KOPT-K1 (cell line): Measurements from ENCODE around the gene NUP160.
"Not testable (repeated sequence)": the region's sequence is repeated elsewhere in the genome, so short reads cannot be mapped to it uniquely, and the experiment has no call there.

ENCODE experiments used
- H3K27ac ChIP-seq: fragments of 200-600 bp; sonication (generic); 2 replicates; pipeline ENCODE4 v1.5.1; 2016; ENCODE audit warnings: antibody characterized with exemption, mild to moderate bottlenecking, low read depth, low read length; ENCODE audit not compliant: poor library complexity, severe bottlenecking
- H3K36me3 ChIP-seq: fragments of 200-600 bp; sonication (generic); 2 replicates; pipeline ENCODE4 v1.5.1; 2017; ENCODE audit warnings: antibody characterized with exemption, mild to moderate bottlenecking, low read length, moderate library complexity; ENCODE audit not compliant: insufficient read depth
- H3K9me3 ChIP-seq: fragments of 200-600 bp; sonication (generic); 2 replicates; pipeline ENCODE4 v1.5.1; 2017; ENCODE audit warnings: antibody characterized with exemption, low read length, mild to moderate bottlenecking; ENCODE audit not compliant: insufficient read depth, poor library complexity, severe bottlenecking

The NUP160 gene

DNA sequence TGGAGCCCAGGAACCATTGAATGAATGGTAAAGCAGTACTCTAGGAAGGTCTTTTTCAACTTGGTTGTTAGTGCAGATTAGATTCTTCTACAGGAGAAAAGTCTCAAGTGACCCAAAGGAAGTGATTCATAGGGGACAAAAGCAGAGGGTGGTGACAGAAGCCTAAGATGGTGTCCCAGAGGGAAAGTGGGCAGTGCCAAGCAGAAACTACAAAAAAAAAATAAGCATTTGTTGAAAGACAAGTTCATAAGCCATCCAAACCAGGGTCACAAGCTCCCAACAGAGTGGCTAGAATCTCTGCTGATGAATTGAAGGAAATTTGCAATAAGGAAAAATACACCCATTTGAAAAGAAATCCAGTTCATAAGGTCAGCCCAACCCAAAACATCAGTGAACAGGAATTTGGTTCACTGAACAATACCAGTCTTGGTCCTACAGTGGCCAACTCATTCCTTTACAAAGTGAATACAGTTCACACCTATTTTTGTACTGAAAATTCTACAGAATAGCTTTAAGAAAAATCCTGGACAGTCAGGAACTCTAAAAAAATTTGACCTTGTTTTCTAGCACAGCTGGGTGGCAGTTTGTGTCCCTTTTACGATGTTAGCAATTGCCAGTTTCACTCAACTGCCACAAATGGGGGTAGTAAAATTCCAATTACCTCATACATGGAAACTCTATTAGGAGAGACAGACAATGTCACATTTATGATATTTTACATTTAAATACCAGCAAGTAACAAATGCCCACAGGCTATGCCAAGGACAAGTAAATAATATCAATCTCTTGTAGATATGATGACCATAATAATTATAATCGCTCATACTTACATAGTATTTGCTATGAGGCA is 21.6 kb upstream of the NUP160 start:
- Histone ChIP-seq H3K9me3 (peaks cover 2% of the 10 kb centered on the region), H3K27ac (no peak overlapping the region), H3K36me3 (no peaks in the 10 kb centered on the region)

DNA sequence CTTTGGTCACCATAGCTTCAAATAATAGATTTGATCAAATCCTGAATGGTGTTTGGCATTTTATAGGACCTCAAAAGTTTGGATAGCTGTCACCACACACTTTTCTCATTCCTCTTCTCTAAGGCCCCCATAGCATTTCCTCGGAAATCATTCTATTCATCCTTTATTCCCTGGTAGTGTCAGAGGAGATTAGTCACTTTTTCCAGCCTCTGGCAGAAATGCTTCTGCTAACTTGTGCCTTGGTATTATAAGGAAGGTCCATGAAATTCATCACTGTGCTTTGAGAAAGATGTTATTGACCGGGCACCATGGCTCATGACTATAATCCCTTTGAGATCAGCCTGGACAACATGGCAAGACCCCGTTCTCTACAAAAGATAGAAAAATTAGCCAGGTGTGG is 19.7 kb upstream of the NUP160 start:
- Histone ChIP-seq H3K36me3 (no peaks in the 10 kb centered on the region), H3K9me3 (no peaks in the 10 kb centered on the region), H3K27ac (no peak overlapping the region)

DNA sequence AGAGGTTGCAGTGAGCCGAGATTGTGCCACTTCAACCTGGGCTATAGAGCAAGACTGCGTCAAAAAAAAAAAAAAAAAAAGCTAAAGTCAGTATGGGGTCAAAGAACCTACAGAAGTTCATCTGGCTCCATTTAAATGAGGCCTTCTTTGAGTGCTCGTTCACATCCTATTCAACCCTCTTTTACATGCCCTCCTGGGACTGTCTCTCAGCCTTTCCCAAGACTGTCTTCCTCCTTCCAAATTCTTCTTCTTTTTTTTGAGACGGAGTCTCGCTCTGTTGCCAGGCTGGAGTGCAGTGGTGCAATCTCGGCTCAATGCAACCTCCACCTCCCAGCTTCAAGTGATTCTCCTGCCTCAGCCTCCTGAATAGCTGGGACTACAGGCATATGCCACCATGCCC is 18.7 kb upstream of the NUP160 start:
- H3K9me3 ChIP-seq, H3K27ac ChIP-seq, H3K36me3 ChIP-seq: not testable (repeated sequence)

DNA sequence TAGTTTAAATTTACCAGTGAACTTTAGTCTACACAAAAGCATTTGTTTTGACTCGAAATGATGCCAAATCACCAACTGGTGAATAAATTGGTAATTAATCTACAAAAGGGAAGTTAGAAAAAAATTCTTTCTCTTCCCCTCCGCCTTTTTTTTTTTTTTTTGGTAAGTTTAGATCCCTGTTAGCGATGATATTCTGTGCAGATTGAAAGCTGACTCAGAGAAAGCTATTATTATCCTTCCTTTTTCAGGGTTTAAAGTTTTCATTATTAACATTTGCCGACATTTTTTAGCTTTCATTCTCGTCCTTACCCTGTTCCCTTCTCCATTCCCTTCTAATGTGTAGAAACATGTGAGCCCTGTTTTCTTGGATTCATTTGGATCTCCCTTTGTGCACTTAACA is 16.8 kb upstream of the NUP160 start:
- Histone ChIP-seq H3K9me3 (no peaks in the 10 kb centered on the region), H3K27ac (no peak overlapping the region), H3K36me3 (no peaks in the 10 kb centered on the region)

DNA sequence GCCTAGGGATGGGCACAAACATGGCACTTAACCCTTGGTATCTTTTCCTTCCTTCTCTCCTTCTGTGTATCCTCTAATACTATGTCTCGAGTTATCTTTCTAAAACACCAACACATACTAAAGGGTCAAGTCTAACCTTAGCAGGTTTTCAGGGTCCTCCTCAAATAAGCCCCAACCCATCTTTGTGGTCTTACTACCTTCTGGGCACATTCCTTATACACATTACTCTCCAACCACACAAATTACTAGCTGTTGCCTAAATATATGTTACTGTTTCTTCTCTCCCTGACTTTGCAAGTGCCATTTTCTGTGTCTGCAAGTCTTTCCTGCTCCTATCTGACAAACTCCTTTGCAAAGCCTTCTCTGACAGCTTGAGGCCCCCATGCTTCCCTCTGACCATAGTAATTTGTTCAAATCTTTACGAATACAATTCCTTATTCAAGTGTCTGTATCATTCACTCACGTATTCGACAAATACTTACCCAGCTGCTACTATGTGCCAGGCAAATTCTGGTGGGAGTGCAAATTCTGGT is 15.8 kb upstream of the NUP160 start:
- Histone ChIP-seq H3K36me3 (no peaks in the 10 kb centered on the region), H3K27ac (no peak overlapping the region), H3K9me3 (no peaks in the 10 kb centered on the region)

DNA sequence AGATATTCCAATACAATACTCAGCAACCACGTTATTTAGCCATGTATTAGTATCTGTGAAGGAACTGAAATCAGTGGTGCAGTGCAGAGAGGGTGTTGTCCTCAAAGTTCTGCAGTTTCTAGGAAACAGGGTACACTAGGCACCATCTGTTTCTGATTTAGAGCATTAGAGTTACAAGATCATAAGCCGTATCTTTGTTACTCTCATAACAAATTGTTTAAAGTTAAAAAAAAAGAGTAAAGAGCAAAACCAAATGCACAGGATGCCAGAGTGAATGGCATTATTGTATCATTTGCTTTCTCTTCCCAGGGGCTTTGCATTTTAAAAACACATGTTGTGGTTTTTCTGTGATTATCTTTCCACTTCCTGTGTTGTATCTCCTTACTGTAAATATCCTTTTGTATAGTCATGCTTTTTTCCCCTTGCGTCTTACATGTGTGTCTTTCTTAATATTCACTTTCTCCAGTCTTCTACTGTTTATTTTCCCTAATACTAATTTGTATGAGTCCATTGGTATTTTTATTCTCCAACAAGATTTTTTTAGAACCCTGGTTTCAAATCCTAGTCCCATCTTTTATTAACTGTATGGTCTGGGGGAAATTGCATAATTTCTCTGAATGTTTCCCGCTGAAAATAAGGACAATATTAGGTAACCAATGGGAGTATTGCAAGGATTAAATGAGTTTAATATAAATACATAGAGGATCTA is 15.2 kb upstream of the NUP160 start:
- Histone ChIP-seq H3K36me3 (no peaks in the 10 kb centered on the region), H3K27ac (peak overlapping the region; percentile 19), H3K9me3 (no peaks in the 10 kb centered on the region)

DNA sequence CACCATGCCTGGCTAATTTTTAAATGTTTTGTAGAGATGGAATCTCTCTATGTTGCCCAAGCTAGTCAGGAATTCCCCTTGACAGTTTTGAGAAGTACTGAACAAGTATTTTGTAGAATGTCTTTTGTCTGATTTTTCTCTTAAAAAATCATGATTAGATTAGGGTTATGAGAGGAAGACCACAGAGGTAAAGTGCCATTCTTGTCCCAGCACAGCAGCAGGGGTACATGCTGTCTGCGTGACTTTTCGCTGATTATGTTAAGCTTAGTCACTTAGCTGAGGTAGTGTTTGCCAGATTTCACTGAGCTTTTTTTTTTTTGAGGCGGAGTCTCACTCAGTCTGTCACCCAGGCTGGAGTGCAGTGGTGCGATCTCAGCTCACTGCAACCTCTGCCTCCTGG is 13.6 kb upstream of the NUP160 start:
- Histone ChIP-seq H3K9me3 (no peaks in the 10 kb centered on the region), H3K27ac (no peak overlapping the region), H3K36me3 (no peaks in the 10 kb centered on the region)

DNA sequence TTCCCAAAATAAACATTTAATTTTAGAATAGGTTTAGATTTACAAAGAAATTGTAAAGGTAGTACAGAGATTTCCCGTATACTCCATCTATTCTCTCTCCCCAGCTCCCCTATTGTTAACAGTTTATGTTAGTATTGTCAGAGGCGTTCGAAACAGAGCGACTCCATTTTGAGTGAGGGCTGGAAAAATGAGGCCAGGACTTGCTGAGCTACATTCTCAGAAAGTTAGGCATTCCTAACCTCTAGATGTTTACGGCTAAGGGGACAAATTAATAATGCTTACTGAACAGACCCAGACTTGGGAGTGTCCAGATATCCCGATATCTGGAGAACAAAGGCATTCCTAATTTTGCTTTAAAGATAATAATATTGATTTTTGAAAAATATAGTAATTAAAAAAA is 12.4 kb upstream of the NUP160 start:
- no peak overlapping the region for H3K27ac ChIP-seq
- no peaks in the 10 kb centered on the region for H3K36me3 ChIP-seq

DNA sequence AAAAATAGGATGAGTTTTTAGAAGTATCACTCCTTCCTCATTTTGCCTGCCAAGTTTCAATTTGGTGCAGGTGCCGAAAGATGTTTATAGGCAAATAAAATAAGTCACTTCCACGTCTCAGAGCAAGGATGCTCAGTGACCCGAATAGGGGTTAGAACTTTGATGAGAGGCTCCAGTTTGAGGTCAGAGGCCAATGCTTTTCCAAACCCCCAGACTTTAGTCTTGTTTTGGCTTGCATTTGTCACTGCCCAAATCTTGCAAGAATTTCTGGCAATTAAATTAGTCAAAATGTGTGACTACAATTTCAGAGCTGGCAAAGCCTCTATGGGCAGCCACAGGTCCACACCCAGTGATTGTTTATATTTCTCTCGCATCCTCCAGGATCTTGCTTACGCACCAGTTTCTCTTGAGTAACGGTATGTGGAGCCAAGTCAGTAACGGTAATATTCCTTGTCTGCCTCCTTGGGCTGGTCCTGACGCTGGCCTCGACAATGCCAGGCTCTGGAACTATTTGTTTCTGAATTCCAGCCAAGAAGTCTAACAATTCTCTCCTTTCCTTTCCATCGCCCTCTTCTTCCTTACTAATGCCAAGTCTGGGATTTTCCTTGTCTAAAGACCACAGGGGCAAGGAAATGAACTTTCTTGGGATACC is 9.9 kb upstream of the NUP160 start:
- H3K36me3 ChIP-seq = no peaks in the 10 kb centered on the region
- no peak overlapping the region for H3K27ac ChIP-seq
- no peaks in the 10 kb centered on the region for H3K9me3 ChIP-seq

More for the DNA sequence above, 12.4 kb upstream of the NUP160 start:
- no peaks in the 10 kb centered on the region for H3K9me3 ChIP-seq

DNA sequence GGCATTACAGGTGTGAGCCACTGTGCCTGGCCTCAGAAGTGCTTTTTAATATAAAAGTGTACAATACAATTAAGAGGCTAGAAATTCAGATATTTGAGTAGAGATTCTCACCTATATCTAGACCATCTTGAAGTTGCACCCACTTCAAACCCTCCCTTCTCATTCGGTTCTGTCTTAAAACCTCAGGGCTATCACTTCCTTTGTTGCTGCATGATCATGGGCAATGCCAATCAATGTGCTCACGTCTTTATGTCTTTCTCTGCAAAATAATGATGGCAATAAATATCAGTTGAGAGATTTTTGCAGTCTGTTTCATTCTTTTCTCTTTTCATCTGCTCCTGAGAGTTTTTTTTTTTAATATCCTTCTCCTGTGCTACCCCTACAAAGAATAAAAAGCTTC is 9.3 kb upstream of the NUP160 start:
- Histone ChIP-seq H3K36me3 (no peaks in the 10 kb centered on the region), H3K27ac (no peak overlapping the region), H3K9me3 (no peaks in the 10 kb centered on the region)

DNA sequence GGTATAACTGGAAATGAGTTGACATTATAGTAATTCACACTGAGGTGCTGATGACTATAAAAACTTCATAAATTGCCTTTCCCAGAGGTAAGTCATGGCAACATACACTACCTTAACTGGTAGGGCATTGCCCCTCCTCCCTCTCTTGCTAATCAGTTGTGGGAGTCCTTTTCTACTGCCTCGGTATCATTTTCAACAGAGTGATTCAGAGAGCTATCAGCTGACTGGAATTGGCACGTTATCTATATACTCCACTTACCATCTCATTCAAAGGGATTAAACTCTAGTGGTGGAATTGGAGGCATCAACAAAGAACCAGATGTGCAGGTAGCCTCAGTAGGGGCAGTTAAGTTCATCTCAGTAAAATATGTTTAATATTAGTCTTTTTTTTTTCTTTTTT is 8.0 kb upstream of the NUP160 start:
- Histone ChIP-seq H3K9me3 (no peaks in the 10 kb centered on the region), H3K27ac (no peak overlapping the region), H3K36me3 (no peaks in the 10 kb centered on the region)

DNA sequence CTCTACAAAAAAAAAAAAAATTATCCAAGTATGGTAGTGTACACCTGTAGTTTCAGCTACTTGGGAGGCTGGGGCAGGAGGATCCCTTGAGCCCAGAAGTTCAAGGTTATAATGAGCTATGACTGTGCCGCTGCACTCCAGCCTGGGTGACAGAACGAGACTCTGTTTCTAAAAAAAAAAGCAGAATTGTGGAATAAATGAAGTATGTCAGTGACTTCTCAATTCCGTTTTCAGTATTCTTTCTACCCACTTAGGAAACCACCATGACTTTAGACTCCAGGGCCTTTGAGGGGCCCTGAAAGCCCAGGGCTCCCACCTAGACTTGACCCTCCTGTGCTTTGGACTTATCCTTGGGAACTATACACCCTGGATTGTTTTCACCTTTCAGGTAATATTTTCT is 6.5 kb upstream of the NUP160 start:
- Histone ChIP-seq H3K9me3 (no peaks in the 10 kb centered on the region), H3K27ac (no peak overlapping the region), H3K36me3 (no peaks in the 10 kb centered on the region)

DNA sequence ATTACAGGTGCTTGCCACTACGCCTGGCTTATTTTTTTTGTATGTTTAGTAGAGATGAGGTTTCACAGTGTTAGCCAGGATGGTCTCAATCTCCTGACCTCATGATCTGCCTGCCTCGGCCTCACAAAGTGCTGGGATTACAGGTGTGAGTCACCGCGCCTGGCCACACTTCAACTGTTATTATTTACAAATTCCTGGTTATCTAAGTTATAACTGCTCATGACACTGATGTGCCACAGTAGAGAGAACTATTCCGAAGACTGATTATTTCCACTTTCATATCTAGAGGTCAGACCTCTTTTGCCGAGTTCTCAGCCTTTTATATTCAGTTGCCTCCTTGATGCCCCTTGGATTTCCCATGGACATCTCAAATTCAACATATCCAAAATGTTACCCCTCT is 3.9 kb upstream of the NUP160 start:
- Histone ChIP-seq H3K36me3 (peaks cover 1% of the 10 kb centered on the region; the same call in 1 of the 2 replicates), H3K9me3 (no peaks in the 10 kb centered on the region), H3K27ac (no peak overlapping the region)

DNA sequence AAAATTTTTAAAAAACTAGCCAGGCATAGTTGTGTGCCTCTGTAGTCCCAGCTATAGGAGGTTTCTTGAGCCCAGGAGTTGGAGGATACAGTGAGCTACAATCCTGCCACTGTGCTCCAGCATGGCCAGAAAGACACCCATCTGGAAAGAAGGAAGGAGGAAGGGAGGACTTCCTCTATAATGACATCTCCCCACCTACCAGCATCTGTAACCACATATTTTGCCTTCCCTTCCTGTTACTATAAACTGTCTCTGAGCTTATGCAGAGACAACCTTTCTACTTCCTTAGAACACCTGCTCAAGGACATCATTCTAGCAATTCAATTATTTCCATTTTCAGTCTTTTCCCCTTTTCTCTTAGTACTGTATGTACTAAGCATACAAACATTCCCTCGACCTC is 2.2 kb upstream of the NUP160 start:
- peaks cover 18% of the 10 kb centered on the region for H3K36me3 ChIP-seq
- H3K27ac ChIP-seq = peak overlapping the region; percentile 36
- H3K9me3 ChIP-seq = no peaks in the 10 kb centered on the region

DNA sequence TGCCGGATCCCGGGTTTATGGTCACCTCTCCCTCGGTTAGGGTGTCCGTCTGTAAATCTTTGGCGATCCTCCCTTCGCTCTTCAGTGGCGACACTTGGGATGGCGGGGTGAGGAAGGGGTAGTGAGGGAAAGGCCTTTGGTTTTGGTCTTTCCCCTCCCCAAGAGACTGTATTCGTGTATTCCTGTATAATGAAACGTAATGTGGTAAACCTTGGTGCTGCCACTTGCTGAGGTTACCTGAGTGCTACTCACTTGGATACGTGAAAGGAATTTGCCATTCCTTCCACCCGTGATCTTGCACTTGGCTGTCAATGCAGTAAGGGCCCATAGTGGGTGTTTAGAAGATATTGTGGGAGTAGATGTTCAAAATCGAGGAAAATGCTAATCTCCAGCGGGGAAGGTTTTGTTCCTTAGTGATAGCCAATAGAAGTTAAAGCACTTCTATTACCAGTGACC is 578 bp upstream of the NUP160 start:
- peaks cover 33% of the 10 kb centered on the region for H3K36me3 ChIP-seq
- H3K9me3 ChIP-seq = no peaks in the 10 kb centered on the region
- peak overlapping the region; percentile 92 for H3K27ac ChIP-seq
